Limb (tissue), 2 donors: ENCODE measurements around the gene KCNQ2.

Source experiments
- DNase-seq, 2 donors: peaks; one replicate each; pipeline ENCODE4 v3.0.0-alpha.2; 2016; ENCODE audit errors: extremely low spot score in 2 of 2

Gene KCNQ2

GRCh38 chr20:63471717-63471980 lies 806 bp downstream of the KCNQ2 start:
- DNase-seq = no peak

- no peak for DNase-seq
Observed at GRCh38 chr20:63471002-63471716, 1.3 kb downstream of the KCNQ2 start.

GRCh38 chr20:63470410-63470809 lies 2.0 kb downstream of the KCNQ2 start:
- no peak for DNase-seq

- DNase-seq = no peak
Observed at GRCh38 chr20:63469713-63470101, 2.7 kb downstream of the KCNQ2 start.

- DNase-seq = no peak
Observed at GRCh38 chr20:63469019-63469712, 3.3 kb downstream of the KCNQ2 start.

GRCh38 chr20:63468421-63468820 lies 4.0 kb downstream of the KCNQ2 start:
- DNase-seq = no peak

- no peak for DNase-seq
Observed at GRCh38 chr20:63467294-63468083, 5.0 kb downstream of the KCNQ2 start.

- DNase-seq = no peak
Observed at GRCh38 chr20:63466861-63467260, 5.6 kb downstream of the KCNQ2 start.

GRCh38 chr20:63466250-63466825 lies 6.1 kb downstream of the KCNQ2 start:
- DNase-seq = no peak

- no peak for DNase-seq
Observed at GRCh38 chr20:63465380-63466249, 6.8 kb downstream of the KCNQ2 start.

- no peak for DNase-seq
Observed at GRCh38 chr20:63464289-63464635, 8.2 kb downstream of the KCNQ2 start.

- no peak for DNase-seq
Observed at GRCh38 chr20:63463400-63464288, 8.8 kb downstream of the KCNQ2 start.

GRCh38 chr20:63462244-63462643 lies 10.2 kb downstream of the KCNQ2 start:
- DNase-seq = no peak

- DNase-seq = peak in 1 of 2 donors; percentile 66
Observed at GRCh38 chr20:63461104-63461763, 11.2 kb downstream of the KCNQ2 start.

GRCh38 chr20:63459070-63459380 lies 13.4 kb downstream of the KCNQ2 start:
- no peak for DNase-seq

GRCh38 chr20:63458170-63459069 lies 14.0 kb downstream of the KCNQ2 start:
- DNase-seq = no peak

- no peak for DNase-seq
Observed at GRCh38 chr20:63457737-63458136, 14.7 kb downstream of the KCNQ2 start.

- no peak for DNase-seq
Observed at GRCh38 chr20:63456429-63457284, 15.8 kb downstream of the KCNQ2 start.
